HL-60 (cell line): ENCODE measurements around the gene ADGRB3.

Experiments used
- DNase-seq, 2 experiments: peaks; one replicate each; pipeline ENCODE4 v3.0.0-alpha.2; 2010 to 2020; ENCODE audit warnings: low read depth in 1 of 2, low spot score in 1 of 2
- H3K27ac ChIP-seq: fragments of 250-450 bp; sonication (Bioruptor Pico); replicated peaks from 2 replicates; pipeline ENCODE4 v1.5.1; 2020; ENCODE audit warnings: mild to moderate bottlenecking, moderate library complexity
- H3K27me3 ChIP-seq: fragments of 250-450 bp; sonication (Bioruptor Pico); 2 replicates; pipeline ENCODE4 v1.5.1; 2021; ENCODE audit warnings: mild to moderate bottlenecking, moderate library complexity; ENCODE audit not compliant: insufficient read depth, poor library complexity, severe bottlenecking
- H3K4me3 ChIP-seq: replicated peaks from 2 replicates; pipeline ENCODE4 v1.5.1; 2011; ENCODE audit warnings: mild to moderate bottlenecking, control low read depth, low read length; ENCODE audit not compliant: insufficient read depth
- CTCF ChIP-seq: IDR thresholded peaks from one replicate; pipeline ENCODE4 v1.5.1; 2011; ENCODE audit warnings: low read length, control low read depth, inconsistent platforms; ENCODE audit not compliant: insufficient read depth
- GABPA ChIP-seq: IDR thresholded peaks from 2 replicates; pipeline ENCODE4 v1.6.1; 2012; ENCODE audit warnings: low read depth
- POLR2AphosphoS5 ChIP-seq: IDR thresholded peaks from 2 replicates; pipeline ENCODE4 v1.6.1; 2012; ENCODE audit warnings: low read depth
- REST ChIP-seq: IDR thresholded peaks from 2 replicates; pipeline ENCODE4 v1.6.1; 2012; ENCODE audit warnings: low read depth; ENCODE audit not compliant: insufficient replicate concordance
- SPI1 ChIP-seq: IDR thresholded peaks from 2 replicates; pipeline ENCODE4 v1.6.1; 2012; ENCODE audit warnings: low read depth, mild to moderate bottlenecking, borderline replicate concordance

Gene ADGRB3

GRCh38 chr6:69061066-69061465 is 426.0 kb downstream of the ADGRB3 start:
- DNase-seq, result no peak

GRCh38 chr6:69063401-69063800 is 428.3 kb downstream of the ADGRB3 start:
- DNase-seq, result no peak
- Histone ChIP-seq H3K4me3 (no peak overlapping the region), H3K27me3 (no peaks in the 10 kb centered on the region), H3K27ac (no peak overlapping the region)
- TF ChIP-seq GABPA, result no peak
- no peak for TF ChIP-seq SPI1
- TF ChIP-seq CTCF, result no peak
- TF ChIP-seq POLR2AphosphoS5, result no peak

More at GRCh38 chr6:69061066-69061465, 426.0 kb downstream of the ADGRB3 start:
- TF ChIP-seq GABPA (no peak), POLR2AphosphoS5 (no peak), CTCF (no peak), REST (no peak), SPI1 (no peak)
- Histone ChIP-seq H3K4me3 (no peak overlapping the region), H3K27me3 (no peaks in the 10 kb centered on the region), H3K27ac (no peak overlapping the region)

GRCh38 chr6:69064226-69064625 is 429.1 kb downstream of the ADGRB3 start:
- no peak for DNase-seq
- no peak overlapping the region for H3K27ac ChIP-seq
- H3K4me3 ChIP-seq, result no peak overlapping the region
- TF ChIP-seq CTCF (no peak), GABPA (no peak), SPI1 (no peak), POLR2AphosphoS5 (no peak), REST (no peak)
- no peaks in the 10 kb centered on the region for H3K27me3 ChIP-seq

GRCh38 chr6:69069881-69070280 is 434.8 kb downstream of the ADGRB3 start:
- H3K27me3 ChIP-seq, result no peaks in the 10 kb centered on the region
- TF ChIP-seq REST (no peak), GABPA (no peak), SPI1 (no peak), CTCF (no peak), POLR2AphosphoS5 (no peak)
- no peak for DNase-seq
- no peak overlapping the region for H3K4me3 ChIP-seq
- no peak overlapping the region for H3K27ac ChIP-seq
